GM19455 (cell line): ENCODE measurements around the gene NOL3.

Experiments used
- ATAC-seq: cut with Tn5 transposase; IDR thresholded peaks from one replicate; pipeline ENCODE4 v1.9.1; 2021; ENCODE audit not compliant: unreplicated experiment

The NOL3 gene

GRCh38 chr16:67204076-67204475, 33.7 kb downstream of the NOL3 start:
- no peak for ATAC-seq

- no peak for ATAC-seq
These were observed 35.9 kb downstream of the NOL3 start for GRCh38 chr16:67206129-67206837.

- ATAC-seq: no peak
These were observed 36.5 kb downstream of the NOL3 start for GRCh38 chr16:67206838-67207248.

GRCh38 chr16:67207249-67208091, 37.1 kb downstream of the NOL3 start:
- ATAC-seq: no peak

GRCh38 chr16:67208154-67208896, 38.0 kb downstream of the NOL3 start:
- ATAC-seq: no peak

- no peak for ATAC-seq
These were observed 39.2 kb downstream of the NOL3 start for GRCh38 chr16:67209565-67209964.

- ATAC-seq: no peak
These were observed 40.0 kb downstream of the NOL3 start for GRCh38 chr16:67210069-67210937.

- no peak for ATAC-seq
These were observed 41.3 kb downstream of the NOL3 start for GRCh38 chr16:67211674-67212073.

GRCh38 chr16:67212766-67213165, 42.4 kb downstream of the NOL3 start:
- no peak for ATAC-seq

- ATAC-seq: no peak
These were observed 43.1 kb downstream of the NOL3 start for GRCh38 chr16:67213197-67214019.

- no peak for ATAC-seq
These were observed 45.4 kb downstream of the NOL3 start for GRCh38 chr16:67215706-67216105.

GRCh38 chr16:67216612-67217490, 46.5 kb downstream of the NOL3 start:
- no peak for ATAC-seq

GRCh38 chr16:67223992-67224391, 53.7 kb downstream of the NOL3 start:
- no peak for ATAC-seq
